ENCODE data around the gene AP5Z1. TPM values are rescaled to one million over a fixed set of nuclear protein-coding genes. Genes with fewer than 3 reads are reported as not detected.
"Not testable (repeated sequence)": the region's sequence is repeated elsewhere in the genome, so short reads cannot be mapped to it uniquely, and the experiment has no call there.

AP5Z1 gene
- total RNA-seq, 2 donors from 2014 or later, result 20.2 to 23.4 TPM

- ATAC-seq (peak; percentile 81), DNase-seq (peak; percentile 56 to 91 (median 80))
- H3K4me3 ChIP-seq, result no peak overlapping the region
- TF ChIP-seq POLR2A (IDR thresholded peaks at IDR 0.05), result no peak
- peak; percentile 42 to 81 (median 67) for TF ChIP-seq CTCF (IDR thresholded peaks at IDR 0.05)
- peaks cover 15% of the 10 kb centered on the region for H3K4me1 ChIP-seq
- no peaks in the 10 kb centered on the region for H3K27me3 ChIP-seq
- peaks cover 11 to 12% of the 10 kb centered on the region in 2 donors for H3K36me3 ChIP-seq (replicated peaks in 1 of 2; ENCODE audit: insufficient read depth in 1 of 2, low read depth in 2 of 2)
- intact Hi-C loops (cut with DNase I), result no loop called here
- no peaks in the 10 kb centered on the region for H3K9me3 ChIP-seq
- 37 to 85% methylated on average over 10 to 45 of the region's 50 CpGs for WGBS, 2 donors
- peak overlapping the region in 2 of 4 donors; percentile 40 to 55 for H3K27ac ChIP-seq
Observed at GRCh38 chr7:4791738-4792536, 16.5 kb downstream of the AP5Z1 start.

GRCh38 chr7:4792537-4793126 is 17.2 kb downstream of the AP5Z1 start:
- peaks cover 9 to 12% of the 10 kb centered on the region in 2 donors for H3K36me3 ChIP-seq (replicated peaks in 1 of 2; ENCODE audit: insufficient read depth in 1 of 2, low read depth in 2 of 2)
- ATAC-seq (peak; percentile 51), DNase-seq (peak in 3 of 4 donors; percentile 41 to 55 (median 45))
- H3K27me3 ChIP-seq, result no peaks in the 10 kb centered on the region
- intact Hi-C loops (cut with DNase I), result no loop called here
- peak overlapping the region in 2 of 4 donors; percentile 40 to 55 for H3K27ac ChIP-seq
- H3K4me3 ChIP-seq, result no peak overlapping the region
- peaks cover 15% of the 10 kb centered on the region for H3K4me1 ChIP-seq
- whole genome bisulfite sequencing, 2 donors, result 23 to 52% methylated on average over 6 to 47 of the region's 47 CpGs
- TF ChIP-seq POLR2A (IDR thresholded peaks at IDR 0.05) (no peak), CTCF (IDR thresholded peaks at IDR 0.05) (no peak)
- H3K9me3 ChIP-seq, result no peaks in the 10 kb centered on the region

- H3K36me3 ChIP-seq (replicated peaks in 1 of 2; ENCODE audit: insufficient read depth in 1 of 2, low read depth in 2 of 2); DNase-seq; intact Hi-C loops (cut with DNase I); H3K27ac ChIP-seq; ATAC-seq; H3K9me3 ChIP-seq; H3K27me3 ChIP-seq; H3K4me3 ChIP-seq: not testable (repeated sequence)
- WGBS, 2 donors, result 91 to 93% methylated on average over 6 to 16 of the region's 30 CpGs
- peaks cover 15% of the 10 kb centered on the region for H3K4me1 ChIP-seq
Observed at GRCh38 chr7:4793385-4793993, 18.1 kb downstream of the AP5Z1 start.

GRCh38 chr7:4794171-4794570 is 18.7 kb downstream of the AP5Z1 start:
- not testable (repeated sequence) for ATAC-seq

GRCh38 chr7:4794591-4795350 is 19.3 kb downstream of the AP5Z1 start:
- TF ChIP-seq POLR2A (IDR thresholded peaks at IDR 0.05) (no peak), CTCF (IDR thresholded peaks at IDR 0.05) (no peak)
- no peak overlapping the region for H3K4me3 ChIP-seq
- WGBS, 2 donors, result 79 to 84% methylated on average over 24 of the region's 24 CpGs
- peaks cover 15% of the 10 kb centered on the region for H3K4me1 ChIP-seq
- H3K27me3 ChIP-seq, result no peaks in the 10 kb centered on the region
- peaks cover 1 to 7% of the 10 kb centered on the region in 2 donors for H3K36me3 ChIP-seq (replicated peaks in 1 of 2; ENCODE audit: insufficient read depth in 1 of 2, low read depth in 2 of 2)
- intact Hi-C loops (cut with DNase I), result no loop called here
- H3K27ac ChIP-seq, result no peak overlapping the region
- no peaks in the 10 kb centered on the region for H3K9me3 ChIP-seq
- DNase-seq (no peak), ATAC-seq (no peak)

More at GRCh38 chr7:4794171-4794570, 18.7 kb downstream of the AP5Z1 start:
- intact Hi-C loops (cut with DNase I); DNase-seq; H3K36me3 ChIP-seq (replicated peaks in 1 of 2; ENCODE audit: insufficient read depth in 1 of 2, low read depth in 2 of 2); H3K27me3 ChIP-seq; H3K9me3 ChIP-seq; H3K4me3 ChIP-seq; H3K27ac ChIP-seq: not testable (repeated sequence)
- 78 to 86% methylated on average over 14 of the region's 14 CpGs for WGBS, 2 donors
- H3K4me1 ChIP-seq, result peaks cover 15% of the 10 kb centered on the region

Measured in body of pancreas (tissue), 4 donors.